Muscle of arm (tissue), 12 donors: ENCODE data around the gene SLC18B1. TPM values are rescaled to one million over a fixed set of nuclear protein-coding genes. Genes with fewer than 3 reads are reported as not detected.

Source experiments
- DNase-seq: peaks from one replicate; pipeline ENCODE4 v3.0.0-alpha.2; 2013
- polyA plus RNA-seq, 12 donors: library from polyadenylated mRNA; unstranded; fragments of 120-200 nt; gene quantifications; one replicate each; pipeline ENCODE4 v1.2.1, GENCODE V29; 2013; ENCODE audit not compliant: insufficient read length in 12 of 12

Gene SLC18B1
- polyA plus RNA-seq, 12 donors = 7.5 to 14.1 (median 11.0) TPM; not detected in 1

DNA sequence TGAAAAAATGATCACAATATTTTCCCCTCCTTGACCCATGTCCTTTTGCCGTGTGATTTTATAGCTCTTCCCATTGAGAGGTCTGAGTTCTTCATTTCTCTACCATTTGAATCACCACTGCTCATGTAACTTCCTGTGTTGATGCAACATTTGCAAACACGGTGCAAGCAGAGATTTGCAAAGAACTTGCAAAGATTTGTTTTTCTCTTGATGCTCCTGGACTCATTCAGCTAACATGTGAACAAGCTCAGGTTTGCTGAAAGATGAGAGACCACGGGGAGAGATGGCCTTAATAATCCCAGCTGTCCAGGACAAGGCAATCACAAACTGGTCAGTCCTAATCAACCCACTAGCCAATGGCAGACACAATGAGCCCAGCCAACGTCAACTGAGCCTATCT is 49.3 kb downstream of the SLC18B1 start:
- DNase-seq = no peak

DNA sequence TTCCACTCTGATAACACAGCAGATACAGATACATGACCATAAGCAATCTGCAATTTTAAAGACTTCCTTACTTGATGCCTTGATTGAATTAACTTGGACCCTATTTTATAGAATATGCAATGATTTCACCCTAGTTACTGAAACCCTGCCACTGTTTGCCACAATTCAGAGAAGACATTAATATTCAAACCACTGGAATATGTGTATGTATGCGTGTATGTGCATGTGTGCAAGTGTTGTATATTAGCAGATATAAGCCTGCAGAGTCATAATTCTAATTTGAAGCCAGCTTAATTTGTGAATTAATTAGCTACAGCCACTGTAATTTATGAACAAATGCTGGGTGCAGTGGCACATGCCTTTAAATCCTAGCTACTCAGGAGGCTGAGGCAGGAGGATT is 50.0 kb downstream of the SLC18B1 start:
- DNase-seq = no peak

DNA sequence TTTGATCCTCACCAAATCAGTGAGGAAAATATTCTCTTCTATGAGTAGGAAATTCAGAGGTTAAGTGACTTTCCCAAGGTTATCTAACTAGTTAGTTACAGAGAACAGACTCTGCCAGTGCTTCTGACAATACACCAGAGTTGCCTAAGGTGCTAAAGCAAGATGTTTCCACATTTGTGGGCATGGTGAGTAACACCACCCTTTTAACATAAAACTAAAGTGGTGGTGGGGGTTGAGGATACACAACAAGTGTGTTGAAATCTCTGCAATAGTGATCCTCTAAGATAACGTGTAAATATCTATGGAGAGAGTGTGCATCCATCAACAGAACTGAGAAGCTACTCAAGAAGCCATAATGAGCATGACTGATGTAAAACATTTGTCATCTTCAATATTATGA is 52.4 kb downstream of the SLC18B1 start:
- no peak for DNase-seq

DNA sequence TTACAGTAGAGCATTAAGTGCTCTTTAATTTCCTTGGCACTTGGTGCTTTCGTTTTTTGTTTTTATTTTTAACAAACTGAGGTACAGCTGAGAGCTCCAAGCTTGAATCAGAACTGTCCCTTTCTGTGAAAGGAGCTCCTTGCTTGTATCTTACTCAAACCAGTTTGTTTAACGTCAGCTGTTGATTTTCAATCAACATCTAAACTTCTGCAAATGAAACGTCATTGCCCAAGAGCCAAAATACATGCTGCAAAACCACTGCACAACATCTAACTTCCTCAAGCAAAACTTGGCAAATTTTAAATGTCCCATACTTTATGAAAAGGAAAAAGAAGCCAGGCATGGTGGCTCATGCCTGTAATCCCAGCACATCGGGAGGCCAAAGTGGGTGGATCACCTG is 55.9 kb downstream of the SLC18B1 start:
- DNase-seq = no peak

DNA sequence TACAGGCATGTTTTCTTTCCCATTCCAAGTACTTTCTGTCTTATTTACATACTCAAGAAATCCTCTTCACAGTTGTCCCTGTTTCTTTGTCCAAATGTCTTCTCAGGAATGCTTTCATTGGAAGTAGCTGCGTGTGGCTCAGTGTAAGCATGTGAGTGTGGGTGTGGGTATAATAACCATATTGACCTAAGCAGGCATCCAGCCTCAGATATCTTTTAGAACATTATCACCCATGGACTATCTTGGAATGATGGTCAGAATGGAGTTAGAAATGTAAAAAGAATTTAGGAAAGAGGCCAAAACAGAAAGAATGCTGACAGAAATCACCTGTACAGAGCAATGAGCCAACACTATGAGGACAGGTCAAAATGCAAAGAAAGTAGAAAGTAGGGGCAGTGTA is 57.2 kb downstream of the SLC18B1 start:
- no peak for DNase-seq

DNA sequence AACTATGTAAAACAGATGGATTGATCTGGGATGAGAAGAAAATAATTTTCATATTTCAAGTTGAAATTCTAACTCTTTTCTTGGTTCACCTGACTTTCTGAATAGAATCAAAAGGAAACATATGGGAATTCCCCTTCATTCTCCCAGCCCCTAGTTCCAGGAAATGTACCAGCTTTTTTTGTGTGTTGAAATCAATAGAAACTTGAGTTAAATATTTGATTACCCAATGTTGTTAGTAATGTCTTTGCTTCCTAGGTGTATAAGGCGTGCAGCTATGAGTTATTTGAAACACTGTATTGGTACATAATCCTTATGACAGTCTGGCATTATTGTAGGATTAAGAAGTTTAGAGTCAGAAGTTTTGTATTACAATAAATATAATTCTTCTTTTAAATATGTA is 62.2 kb downstream of the SLC18B1 start:
- no peak for DNase-seq

DNA sequence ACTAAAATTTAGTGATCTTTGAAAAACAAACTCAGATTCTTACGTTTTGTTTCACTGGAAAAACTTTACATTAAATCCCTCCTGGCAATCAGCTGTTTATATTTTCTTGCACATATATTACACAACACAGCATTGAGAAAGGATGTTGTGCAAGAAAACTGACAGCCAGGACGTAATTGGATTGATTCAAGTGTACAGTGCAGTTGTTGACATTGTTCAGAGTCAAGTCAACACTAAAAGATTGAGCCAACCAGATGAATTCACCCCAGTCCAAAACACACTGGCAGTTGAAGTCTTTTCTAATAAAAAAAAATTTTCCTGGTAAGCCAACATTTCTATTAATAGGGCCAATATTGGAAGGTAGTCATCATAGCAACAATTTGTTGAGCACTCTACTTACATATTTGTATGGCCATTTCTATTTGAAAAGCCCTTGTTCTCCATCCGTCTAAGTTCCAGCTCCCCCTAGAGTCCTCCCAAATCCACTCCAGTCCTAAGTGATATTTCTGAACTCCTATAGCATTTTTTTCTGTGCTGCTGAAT is 63.7 kb downstream of the SLC18B1 start:
- DNase-seq = no peak

DNA sequence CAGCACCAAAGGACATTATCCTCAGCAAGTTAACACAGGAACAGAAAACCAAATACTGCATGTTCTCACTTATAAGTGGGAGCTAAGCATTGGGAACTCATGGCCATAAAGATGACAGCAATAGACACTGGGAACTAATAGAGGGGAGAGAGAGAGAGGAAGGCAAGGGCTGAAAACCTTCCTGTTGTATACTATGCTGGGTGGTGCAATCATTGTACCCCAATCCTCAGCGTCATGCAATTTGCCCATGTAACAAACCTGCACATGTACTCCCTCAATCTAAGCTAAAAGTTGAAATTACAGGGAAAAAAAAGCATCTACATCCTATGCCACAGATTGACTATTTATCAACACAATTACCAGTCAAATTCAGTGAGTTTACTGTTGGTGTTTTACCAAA is 64.6 kb downstream of the SLC18B1 start:
- DNase-seq = no peak

DNA sequence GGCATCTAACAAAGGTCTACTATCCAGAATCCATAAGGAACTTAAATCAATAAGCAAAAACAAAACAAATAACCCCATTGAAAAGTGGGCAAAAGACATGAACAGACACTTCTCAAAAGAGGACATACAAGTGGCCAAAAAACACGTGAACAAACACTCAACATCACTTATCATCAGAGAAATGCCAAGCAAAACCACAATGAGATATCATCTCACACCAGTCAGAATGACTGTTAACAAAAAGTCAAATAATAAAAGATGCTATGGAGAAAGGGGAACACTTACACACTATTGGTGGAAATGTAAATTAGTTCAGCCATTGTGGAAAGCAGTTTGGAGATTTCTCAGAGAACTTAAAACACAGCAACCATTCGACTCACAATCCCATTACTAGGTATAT is 65.2 kb downstream of the SLC18B1 start:
- DNase-seq = no peak

DNA sequence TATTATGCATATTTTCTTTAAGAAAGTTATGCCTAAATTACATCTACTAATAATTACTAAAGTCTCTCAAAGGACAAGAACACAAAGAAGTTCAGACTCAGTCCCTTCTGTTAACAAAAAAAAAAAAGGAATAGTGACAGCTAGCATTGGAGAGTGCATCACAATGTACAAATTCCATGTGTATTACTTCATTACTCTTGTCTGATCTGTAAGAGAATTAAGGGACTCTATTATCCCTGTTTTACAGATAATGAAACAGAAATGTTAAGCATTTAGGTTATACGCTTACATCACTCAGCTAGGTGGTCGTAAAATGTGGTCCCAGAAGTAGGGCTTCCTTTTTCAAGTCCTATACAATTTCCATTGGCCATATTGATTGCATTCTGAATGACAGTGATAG is 67.4 kb downstream of the SLC18B1 start:
- DNase-seq = no peak

DNA sequence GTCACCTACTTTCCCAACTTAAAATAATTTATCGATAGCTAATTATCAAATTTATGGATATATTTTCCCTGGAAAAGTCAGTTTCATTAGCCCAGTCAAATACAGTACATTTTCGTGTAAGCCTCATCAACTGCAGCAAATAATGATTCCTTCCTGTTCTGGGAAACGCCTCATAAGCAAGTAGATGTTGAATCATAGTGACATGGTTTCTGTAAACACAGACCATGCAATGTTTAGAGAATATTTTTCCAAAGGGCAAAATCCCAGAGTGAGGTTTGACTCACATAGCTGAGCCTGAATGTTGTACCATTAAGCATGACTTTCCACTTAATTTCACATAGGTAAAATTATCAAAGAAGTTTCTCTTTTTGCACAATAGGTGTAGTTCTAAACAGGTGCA is 67.9 kb downstream of the SLC18B1 start:
- no peak for DNase-seq

DNA sequence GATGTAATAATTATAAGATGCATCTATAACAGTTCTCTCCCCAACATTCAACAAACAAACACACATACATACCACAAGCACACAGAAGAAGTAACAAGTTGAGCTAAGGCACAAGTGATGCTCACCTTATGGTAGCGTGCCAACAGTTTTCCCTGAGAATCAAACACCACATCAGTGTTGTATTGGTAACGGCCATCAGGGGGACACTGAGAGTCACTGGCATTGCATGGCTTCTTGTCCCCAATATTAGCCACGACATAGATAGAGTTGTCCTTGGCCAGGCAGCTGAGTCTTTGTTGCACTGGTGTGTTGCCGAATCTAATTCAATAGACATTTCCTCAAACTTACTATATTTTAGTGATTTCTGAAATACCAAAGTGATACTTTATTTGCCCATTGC is 69.8 kb downstream of the SLC18B1 start:
- no peak for DNase-seq

DNA sequence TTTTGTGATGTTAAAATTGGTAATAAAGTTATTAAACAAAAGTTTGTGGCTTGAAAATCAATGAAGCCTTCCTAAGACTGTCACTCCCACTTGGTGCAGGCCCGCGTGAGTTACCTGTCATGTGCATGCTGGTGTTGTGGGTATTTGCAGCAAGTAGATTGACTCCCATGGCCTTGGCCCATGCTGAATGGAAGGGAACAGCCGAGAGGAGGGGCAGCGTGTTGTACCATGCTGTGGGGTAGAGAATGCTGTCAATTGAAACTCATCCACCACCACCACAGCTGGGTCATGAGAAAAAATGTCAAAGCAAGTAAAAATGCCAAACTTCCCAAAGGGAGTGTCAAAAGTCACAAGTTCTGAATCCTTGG is 71.8 kb downstream of the SLC18B1 start:
- no peak for DNase-seq

DNA sequence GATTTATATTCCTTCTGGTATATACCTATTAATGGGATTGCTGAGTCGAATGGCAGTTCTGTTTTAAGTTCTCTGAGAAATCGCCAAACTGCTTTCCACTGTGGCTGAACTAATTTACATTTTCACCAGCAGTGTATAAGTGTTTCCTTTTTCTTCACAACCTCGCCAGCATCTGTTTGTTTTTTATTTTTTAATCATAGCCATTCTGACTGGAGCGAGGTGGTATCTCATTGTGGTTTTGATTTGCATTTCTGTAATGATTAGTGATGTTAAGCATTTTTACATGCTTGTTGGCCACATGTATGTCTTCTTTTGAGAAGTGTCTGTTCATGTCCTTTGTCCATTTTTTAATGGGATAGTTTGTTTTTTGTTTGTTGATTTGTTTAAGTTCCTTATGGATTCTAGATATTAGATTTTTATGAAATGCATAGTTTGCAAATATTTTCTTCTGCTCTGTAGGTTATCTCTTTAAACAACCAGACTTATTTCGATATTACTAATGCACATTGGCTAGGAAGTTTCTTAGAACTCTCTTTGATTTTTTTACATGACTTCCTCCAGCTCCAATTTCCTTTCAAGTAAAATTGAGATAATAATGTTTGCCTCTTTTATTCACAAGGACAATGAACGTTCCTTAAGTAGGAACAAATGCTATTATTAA is 72.4 kb downstream of the SLC18B1 start:
- DNase-seq = no peak

DNA sequence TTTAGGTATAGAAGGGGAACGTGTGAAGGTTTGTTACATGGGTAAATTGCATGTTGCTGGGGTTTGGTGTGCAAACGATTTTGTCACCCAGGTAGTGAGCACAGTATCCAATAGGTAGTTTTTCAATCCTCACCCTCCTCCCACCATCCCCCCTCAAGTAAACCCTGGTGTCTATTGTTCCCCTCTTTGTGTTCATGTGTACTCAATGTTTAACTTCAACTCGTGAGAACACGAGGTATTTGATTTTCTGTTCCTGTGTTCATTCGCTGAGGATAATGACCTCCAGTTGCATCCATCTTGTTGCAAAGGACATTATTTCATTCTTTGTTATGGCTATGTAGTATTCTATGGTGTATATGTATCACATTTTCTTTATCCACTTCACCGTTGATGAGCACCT is 73.0 kb downstream of the SLC18B1 start:
- DNase-seq = no peak

DNA sequence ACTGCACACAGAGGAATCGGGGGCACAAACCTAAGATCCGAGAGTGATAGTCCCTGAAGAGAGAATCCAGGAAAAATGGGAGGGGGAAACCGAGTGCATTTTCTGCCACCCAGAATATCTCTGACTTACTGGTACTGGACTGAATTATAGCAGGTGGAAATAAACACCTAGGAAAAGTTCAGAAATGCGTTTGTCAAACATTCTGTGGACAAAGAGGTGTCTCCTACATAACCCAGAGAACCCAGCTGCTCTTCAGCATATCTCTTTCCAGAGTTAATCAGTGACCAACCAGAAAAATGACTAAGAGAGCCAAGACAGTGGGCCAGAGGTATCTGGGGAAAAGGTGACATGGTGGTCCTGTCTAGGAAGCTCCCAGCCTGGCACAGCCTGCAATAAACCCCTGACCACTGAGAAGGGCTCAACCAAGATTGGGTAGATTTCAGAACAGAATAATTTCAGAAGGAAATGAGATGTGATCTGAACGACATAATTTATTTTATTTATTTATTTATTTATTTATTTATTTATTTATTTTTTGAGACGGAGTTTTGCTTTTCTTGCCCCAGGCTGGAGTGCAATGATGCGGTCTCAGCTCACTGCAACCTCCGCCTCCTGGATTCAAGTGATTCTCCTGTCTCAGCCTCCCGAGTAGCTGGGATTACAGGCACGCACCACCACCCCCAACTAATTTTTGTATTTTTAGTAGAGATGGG is 78.5 kb downstream of the SLC18B1 start:
- no peak for DNase-seq

Other genes starting within 250 kb of the SLC18B1 start
- not detected for gene TAAR8, start 246.0 kb downstream of the SLC18B1 start, polyA plus RNA-seq
- gene TAAR6, start 228.3 kb downstream of the SLC18B1 start, polyA plus RNA-seq = not detected
- not detected for gene TAAR5, start 208.9 kb downstream of the SLC18B1 start, polyA plus RNA-seq
- gene TAAR2, start 174.4 kb downstream of the SLC18B1 start, polyA plus RNA-seq = not detected
- not detected for gene TAAR1, start 139.5 kb downstream of the SLC18B1 start, polyA plus RNA-seq
- under 1 TPM in 10 of 12 donors, not detected in 2; 0.11 to 0.65 (median 0.31) TPM for gene VNN1, start 84.6 kb downstream of the SLC18B1 start, polyA plus RNA-seq
- 1 to 10 TPM in 2 of 12 donors, under 1 TPM in 8, not detected in 2; 0.11 to 2.4 (median 0.50) TPM for gene VNN2, start 40.7 kb downstream of the SLC18B1 start, polyA plus RNA-seq
- gene RPS12, start 15.9 kb upstream of the SLC18B1 start, polyA plus RNA-seq = 1,000 to 10,000 TPM in 11 of 12 donors, not detected in 1; 1,180 to 2,731 (median 2,339) TPM